HG02642 (cell line): Measurements from ENCODE around the gene GNAQ.

ENCODE experiments used
- ATAC-seq: cut with Tn5 transposase; IDR thresholded peaks from one replicate; pipeline ENCODE4 v1.9.1; 2021; ENCODE audit warnings: mild to moderate bottlenecking; ENCODE audit not compliant: unreplicated experiment, poor library complexity

The GNAQ gene

DNA sequence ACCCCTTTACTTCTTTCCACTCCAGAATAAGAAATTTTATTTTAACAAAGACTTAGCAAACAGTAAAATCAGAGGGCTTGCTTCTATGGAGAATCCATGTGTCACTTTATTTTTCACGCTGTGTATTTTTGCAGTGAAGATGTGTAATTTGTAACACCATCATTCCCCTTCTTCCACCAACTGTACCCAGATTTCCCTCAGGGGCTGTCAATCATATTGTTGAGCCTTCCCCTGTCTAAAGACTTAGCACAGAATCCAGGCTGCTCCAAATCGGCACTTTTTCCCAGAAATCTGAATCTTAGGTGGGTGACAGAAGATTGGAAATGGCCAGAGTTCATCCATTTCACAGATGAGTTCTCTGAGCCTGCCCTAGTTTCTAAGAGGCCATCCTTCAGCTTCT is 115.9 kb downstream of the GNAQ start:
- no peak for ATAC-seq

DNA sequence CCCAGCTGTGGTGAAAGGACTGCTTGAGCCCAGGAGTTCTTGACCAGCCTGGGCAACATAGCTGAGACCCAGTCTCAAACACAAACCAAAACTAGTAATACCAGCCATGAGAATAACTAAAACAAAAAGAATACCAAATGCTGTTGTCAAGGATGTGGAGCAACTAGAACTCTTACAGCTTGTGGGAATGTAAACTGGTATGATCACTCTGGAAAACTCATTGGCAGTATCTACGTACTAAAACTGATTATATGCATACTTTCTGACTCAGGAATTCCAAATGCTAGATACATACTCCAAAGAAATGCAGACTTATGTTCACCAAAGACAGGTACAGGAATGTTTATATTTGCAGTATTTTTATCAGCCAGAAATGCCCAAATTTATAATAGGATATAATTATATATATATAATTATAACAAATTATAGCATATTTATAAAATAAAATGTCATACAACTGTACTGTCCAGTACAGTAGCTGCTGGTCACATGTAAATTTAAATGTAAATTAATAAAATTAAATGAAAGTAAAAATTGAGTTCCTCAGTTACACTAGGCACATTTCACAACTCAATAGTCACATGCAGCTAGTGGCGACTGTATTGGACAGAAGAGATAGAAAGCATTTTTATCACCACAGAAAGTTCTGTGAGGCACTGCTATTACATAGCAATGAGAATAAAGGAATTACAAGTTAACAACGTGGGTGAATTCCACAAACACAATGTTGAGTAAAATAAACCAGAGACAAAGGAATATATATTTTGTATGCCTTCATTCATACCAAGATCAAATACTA is 118.5 kb downstream of the GNAQ start:
- no peak for ATAC-seq

DNA sequence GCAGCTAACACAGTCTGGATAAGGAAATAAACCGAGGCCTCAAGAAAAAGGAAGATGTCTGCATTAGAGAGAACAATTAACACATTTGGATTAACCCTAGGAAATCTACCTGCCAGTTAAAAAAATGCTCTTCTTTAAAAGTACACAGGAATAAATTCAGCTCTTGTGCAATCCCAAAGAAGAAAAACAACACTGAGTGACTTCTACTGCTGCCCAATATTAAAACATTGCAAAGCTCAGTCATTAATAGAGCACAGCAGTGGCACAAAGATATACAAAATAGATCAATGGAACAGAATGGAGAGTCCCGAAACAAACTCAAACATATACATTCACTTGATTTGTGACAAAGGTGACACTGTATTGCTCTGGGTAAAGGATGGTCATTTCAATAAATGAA is 119.7 kb downstream of the GNAQ start:
- ATAC-seq, result no peak

DNA sequence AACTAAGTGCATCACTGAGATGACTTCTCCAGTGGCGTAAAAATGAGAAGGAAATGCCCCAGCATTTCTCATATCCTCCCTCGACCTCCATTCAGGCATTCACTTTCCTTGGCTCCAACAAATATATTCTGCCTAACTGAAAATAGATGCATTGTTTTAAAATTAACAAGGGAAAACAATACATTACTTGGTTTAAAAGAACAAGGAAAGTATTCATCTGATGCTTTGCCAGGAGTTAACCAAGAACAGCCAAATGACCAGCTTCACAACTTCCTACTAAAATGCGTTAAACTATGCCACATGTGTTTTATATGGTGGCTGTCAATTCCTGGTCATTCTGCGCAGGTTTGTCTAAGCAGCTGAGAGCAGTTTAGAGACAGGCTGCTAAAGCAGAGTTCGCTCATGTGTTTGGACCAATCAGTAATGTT is 121.4 kb downstream of the GNAQ start:
- no peak for ATAC-seq

DNA sequence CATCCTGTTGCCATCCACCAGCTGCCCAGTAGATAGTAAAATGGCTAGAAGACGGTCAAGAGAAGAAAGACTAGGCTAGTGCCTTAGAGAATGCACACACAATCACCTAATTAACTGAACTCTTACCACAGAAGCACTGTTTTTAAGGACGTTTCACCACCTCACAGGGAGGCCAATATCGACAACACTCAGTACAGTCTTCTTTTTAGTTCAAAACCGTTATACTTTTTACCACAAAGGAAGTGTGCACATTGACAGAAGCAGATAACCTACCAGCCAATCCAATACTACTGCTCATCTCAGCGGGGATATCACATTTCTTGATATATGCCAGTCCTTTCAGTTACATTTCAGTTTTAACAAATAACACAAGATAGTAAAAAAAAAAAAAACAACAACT is 122.3 kb downstream of the GNAQ start:
- ATAC-seq, result no peak

DNA sequence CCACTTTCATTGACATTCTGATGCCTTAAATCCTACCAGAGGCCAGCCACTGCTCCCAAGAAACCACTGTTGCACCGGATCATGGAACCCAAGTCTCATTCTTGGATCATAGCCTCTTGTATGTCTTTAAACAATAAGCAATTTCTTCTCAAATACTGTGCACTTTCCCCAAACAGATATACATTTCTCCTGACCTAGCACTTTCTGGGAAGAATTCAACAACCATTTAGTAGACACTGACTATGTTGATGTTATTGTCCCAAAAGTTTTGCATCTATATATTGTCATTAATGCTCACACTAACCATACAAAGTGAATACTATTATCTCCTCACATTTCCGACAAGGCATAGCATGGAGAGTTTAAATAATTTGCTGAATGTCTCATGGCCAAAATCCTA is 123.3 kb downstream of the GNAQ start:
- no peak for ATAC-seq

DNA sequence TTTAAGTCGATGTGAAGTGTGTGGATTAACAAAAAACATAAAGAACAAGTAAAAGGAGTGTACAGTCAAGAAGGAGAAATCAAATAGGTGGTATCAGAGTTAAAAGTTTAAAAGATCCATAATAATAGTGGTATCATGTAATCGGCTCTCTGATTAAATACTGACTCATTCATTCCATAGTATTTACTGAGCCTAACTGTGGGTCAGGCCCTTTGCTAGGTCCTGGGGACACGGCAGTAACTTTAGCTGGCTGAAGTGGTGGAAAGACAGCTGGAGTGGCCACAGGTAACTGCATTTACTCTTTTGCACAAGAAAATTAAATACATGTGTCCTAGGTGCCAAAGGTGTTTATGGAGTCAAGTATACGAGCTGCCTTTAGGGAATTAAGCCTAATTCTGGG is 124.0 kb downstream of the GNAQ start:
- ATAC-seq, result no peak

DNA sequence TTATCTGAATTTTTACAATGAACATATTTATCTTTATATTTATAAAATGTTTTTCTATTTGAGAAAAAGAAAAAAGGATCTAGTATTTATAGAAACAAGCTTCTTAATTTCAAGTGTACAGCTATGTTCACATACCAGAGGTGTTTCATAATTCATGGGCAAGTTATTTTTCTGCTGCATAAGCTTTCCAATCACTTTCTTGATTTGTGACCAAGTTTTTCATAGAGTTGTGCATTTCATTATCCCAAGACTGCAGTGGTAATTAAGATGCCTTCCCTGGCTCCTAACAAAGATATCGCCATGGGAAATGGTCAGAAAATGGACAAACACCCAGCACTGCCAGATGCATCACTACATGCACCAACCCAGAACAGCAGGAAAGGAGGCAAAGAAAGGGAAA is 124.6 kb downstream of the GNAQ start:
- no peak for ATAC-seq

DNA sequence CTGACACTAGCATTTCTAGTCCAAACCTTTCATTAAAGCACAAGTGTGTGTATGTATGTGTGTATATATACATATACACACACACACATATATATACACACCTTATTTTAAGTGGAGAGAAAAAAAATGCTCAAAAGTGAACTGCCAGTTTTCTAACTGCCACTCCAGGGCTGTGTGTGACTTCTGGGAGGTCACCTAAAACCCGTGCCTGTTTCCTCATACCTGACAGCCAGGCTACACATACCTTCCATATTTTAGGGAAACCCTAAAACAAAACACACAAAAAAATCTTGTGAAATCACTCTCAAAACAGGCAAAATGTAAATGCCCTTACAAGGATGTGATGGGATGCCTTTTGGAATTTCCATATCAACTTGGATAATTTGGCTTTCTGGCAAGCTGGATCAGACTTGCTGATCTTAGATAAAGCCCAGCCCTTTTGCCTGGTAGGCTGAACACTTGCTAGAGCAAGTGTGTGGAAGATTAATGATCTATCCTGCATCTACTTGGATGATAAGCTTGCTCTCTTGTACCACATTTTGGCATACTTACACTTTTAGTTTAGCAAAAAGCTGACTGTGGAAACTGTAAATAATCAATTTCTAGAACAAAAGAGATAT is 127.8 kb downstream of the GNAQ start:
- no peak for ATAC-seq

DNA sequence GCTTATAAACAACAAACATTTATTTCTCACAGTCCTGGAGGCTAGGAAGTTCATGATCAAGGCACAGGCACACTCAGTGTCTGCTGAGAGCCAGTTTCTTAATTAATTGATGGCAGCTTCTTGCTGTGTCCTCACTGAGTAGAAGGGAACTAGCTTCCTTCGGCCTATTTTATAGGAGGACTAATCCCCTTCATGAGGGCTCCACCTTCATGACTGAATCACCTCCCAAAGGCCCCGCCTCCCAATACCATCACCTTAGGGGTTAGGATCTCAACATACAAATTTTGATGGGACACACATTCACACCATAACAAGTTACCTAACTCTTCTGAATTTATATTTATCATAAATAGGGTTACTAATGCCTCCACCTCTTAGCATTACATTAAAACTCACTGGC is 129.8 kb downstream of the GNAQ start:
- ATAC-seq, result no peak

DNA sequence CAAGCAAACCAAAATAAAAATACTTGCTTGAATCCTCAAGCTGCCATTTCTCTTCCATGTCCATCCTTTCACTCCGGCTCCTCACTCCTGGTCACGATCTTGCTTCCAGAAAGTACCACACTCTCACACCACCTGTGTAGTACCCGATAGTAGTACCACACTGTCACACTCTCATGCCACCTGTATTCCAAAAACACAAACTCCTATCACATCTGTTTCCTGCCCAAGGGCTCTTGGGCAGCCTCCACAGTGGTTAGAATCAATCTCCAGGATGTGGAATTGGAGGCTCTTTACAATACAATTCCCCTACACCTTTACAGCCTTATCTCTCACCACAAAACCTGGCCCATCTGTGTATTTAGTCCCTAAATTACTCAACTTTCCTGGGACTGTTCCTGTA is 130.6 kb downstream of the GNAQ start:
- no peak for ATAC-seq

DNA sequence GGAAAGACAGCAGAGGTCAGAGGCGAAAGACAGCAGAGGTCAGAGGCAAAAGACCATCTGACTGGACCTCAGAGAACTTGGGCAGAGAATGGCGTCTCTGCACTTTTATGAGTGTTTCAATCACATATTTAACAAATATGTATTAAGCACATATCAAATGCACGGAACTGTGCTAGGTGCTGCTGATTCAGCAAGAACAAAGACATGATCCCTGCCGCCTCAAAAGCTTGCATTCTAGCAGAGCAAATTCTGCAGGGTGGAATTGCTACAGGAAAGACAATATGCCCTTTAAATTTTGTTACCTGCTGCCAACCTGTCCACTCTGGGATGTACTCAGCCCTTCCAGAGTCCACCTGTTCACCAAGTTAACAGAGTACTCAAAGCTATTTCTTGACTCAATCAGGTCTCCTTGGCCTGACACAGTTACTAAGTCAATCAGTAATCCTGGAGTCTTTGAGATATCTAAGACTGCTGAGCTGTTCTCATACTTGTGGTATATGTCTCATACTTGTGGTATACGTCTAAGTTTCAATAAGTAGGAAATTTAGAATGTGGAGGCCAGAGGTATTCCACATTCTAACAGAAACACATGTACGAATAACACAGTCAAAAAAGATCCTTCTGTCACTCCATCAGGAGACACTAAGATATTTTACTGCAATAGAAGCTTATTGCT is 131.8 kb downstream of the GNAQ start:
- no peak for ATAC-seq

DNA sequence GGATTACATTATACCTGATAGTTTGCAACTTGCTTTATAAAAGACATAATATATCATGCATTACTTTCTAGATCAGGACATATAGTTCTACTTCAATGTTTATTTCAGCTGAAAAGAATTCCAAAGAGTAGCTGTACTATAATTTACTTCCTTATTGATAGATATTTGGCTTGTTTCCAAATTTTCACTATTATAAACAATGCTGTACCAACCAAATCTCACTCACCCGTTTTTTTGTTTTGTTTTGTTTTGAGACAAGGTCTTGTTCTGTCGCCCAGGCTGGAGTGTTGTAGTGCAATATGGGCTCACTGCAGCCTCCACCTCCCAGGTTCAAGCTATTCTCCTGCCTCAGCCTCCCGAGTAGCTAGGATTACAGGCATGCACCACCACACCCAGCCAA is 132.7 kb downstream of the GNAQ start:
- no peak for ATAC-seq

DNA sequence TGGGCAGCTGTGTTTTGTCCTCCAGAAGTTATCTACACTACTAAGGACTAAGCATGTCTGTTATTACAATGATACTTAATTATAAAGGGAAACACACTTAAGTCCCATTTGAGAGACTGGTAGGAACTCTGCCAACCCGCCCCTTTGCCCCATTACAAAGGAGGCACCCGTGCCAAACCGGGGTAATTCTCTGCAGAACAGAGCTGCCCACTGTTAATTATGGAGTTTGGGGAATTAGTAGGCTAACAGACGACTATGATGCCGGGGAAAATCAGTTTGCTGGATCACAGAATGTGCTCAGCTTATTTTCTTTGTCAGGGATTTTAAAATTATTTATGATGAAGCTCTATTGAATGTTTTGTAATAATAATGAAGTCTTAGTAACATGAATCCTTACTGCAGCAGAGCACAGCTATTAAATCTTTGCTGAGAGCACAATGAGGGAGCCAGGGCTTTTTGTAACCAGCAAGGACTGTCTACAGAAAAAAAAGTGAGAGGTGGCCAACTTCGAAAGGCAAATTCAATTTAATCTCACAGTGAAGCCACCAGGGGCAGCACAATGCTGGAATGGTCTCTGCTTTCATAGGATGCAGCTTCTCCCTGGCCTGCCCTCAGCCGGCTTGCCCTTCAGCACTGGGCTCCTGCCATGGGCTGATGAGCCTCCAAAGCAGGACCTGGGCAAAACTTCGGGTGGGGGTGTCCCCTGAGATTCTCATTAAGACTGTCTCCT is 134.5 kb downstream of the GNAQ start:
- no peak for ATAC-seq

DNA sequence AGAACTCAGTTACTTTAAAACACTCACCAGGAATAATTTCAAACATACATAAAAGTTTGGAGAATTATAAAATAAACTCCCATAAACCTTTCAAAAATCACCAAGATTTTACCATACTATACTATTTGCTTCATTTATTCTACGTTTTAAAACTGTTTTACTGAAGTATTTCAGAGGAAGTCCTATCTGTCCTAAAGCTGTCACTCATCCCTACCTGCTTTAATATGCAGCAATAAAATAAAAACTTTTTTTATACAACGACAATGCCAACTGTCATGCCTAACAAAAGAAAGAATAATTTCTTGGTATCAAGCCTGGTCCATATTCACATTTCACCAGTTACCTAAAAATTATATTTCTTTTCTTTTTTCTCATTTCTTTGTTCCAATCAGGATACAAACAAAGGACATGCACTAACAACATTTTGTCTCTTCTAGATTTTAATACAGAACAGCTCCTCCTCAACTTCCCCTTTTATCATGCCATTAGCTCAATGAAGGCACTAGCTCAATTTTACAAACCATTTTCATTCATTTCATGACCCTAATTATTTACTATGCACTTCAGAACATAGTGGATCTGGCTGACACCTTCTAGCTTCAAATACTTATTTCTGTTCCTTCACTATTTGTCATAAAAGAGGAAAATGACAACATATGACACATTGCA is 135.2 kb downstream of the GNAQ start:
- no peak for ATAC-seq

DNA sequence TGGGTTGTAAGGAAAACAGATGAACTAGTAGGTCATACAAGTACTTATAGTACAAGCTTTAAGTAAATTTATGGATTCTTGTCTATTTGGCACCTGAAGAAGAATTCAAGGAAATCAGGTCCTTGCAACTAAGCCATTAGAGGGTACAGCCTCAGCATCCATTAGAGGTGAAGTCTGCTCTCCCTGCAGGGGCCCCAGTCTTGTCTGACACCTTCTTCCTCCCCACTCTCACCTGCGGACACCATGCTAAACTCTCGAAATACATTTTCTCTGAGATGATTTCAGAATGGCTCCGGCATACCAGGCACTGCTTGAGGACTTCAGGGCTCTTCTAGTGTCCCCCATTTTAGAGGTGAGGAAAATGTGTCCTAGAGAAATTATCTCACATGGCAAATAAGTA is 137.9 kb downstream of the GNAQ start:
- ATAC-seq, result no peak

DNA sequence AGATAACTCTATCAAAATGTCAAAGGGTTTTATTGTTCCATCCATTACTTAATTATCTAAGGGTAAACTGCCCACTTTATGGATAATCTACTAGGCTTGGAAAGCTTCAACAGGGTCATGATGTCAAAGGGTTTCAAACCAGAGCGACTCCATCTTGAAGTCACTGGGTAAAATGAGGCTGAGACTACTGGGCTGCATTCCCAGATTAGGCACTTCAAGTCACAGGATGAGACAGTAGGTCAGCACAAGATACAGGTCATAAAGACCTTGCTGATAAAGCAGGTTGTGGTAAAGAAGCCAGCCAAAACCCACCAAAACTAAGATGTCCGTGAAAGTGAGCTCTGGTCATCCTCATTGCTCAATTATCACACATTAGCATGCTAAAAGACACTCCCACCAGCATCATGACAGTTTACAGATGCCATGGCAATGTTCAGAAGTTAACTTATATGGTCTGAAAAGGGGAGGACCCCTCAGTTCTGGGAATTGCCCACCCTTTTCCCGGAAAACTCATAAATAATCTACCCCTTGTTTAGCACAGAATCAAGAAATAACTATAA is 138.6 kb downstream of the GNAQ start:
- no peak for ATAC-seq

DNA sequence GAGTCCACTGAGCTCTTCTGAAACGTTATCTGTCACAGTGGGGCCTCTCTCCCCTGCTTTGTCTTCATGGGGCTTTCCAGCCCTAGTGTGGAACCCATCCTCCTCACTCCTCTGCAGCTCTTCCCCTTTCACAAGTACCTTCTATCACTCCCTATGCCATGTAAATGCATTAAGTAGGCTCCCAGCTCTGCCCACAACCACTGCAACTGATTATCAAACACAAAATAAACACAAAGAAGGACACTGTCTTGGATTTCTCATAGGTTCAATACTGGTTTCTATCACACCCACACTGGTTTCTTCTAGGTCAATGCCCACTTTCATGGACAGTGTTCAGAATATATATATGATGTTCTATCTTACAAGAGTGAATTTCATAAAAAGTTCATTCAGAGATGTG is 139.4 kb downstream of the GNAQ start:
- no peak for ATAC-seq

DNA sequence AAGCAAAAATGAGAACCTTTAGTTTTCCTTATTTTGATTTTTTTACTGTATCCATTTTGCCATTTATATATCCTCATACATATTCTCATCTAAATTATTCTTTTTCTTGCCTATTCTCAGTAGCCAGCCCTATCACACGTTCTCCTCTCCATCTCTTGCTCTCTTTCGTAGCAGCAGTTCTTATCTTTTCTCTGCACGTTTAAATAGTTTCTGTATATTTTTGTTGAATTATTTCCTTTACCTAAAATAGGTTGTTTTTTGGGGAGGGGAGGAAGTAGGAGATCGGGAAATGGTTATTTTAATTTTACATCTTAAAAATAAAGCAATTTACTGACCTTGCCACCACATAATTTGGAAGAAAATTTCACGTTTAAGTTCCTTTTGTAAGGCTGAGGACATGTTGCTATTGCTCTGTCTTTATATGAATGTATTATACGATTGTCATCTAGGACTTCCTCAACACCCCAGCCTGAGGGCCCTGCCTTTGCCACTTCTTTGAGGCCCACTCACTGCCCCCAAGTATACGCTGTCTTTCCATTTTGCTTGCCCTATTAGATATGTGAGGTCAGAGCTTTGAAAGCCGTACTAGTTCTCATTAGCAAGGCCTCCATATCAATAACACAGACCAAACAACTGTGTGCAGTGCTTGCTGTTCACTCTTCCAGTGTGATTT is 140.3 kb downstream of the GNAQ start:
- ATAC-seq, result no peak

DNA sequence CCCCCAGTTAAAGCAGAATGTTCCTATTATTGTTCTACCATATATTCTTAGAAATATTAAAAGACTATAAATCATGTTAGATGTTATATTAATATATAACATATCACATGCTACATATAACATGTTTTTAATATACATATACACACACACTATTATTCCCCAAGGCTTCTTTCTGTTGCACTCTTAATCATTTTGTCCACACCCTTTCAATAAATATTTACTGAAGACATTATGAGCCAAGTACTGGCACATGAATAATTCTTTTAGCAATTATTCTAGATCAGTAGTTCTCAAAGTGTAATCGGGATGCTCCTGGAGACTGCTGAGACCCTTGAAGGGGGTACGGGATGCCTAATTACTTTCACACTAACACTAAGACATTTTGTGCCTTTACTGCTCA is 143.9 kb downstream of the GNAQ start:
- no peak for ATAC-seq
